Activated CD4-positive, alpha-beta T cell treated with anti-CD3 and anti-CD28 coated beads for 4 hours (primary cell): Measurements from ENCODE around the gene SLC22A23.

Source experiments
- DNase-seq, 2 donors: peaks; one replicate each; pipeline ENCODE4 v3.0.0-alpha.2; 2020

The SLC22A23 gene

GRCh38 chr6:3314621-3315467 lies 142.0 kb downstream of the SLC22A23 start:
- DNase-seq: no peak

DNA sequence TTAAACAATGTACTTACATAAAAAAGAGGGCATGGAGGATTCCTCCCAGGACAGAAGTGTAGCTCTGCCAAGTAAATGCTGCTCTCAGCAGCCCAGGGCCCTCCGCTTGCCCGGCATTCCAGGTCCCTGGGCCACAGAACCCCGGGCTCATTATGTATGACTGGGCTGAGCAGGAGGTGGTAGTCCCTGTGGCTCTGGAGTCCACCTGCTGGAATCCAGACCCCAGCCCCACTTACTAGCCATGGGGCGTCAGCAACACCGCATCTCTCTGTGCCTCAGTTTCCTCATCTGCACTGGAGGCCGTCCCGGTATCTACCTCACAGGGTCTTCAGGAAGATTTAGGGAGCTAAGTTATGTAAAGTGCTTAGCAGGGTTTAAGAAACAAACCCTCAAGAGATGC lies 142.7 kb downstream of the SLC22A23 start:
- no peak for DNase-seq

DNA sequence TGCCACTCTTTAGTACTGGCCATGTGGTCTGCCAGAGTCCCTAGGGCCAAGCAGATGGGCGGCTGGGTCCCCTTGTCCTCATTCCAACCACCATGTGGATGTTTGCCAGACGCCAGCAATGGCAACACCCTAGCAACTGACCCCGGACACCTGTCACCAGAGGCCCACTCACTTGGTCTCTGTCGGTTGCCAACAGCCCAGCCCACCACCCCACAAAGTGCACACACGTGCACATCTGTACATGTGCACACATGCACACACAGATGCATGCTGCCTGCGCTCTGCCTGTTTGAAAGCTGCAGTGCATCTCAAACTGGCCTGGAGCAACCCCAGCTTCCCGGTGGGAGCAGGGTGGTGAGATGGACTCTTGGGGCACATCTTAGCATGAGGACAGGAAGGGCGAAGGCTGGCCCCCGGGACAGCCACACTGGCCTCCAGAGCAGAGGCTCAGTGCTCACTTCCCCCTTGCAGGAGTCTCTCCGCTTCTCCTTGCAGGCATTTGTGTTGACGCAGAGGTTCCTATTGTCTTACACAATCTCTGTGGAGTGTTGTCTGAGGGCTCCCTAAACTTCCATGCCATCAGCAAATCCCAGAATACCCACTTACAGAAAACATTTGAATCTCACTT lies 144.1 kb downstream of the SLC22A23 start:
- DNase-seq: no peak

DNA sequence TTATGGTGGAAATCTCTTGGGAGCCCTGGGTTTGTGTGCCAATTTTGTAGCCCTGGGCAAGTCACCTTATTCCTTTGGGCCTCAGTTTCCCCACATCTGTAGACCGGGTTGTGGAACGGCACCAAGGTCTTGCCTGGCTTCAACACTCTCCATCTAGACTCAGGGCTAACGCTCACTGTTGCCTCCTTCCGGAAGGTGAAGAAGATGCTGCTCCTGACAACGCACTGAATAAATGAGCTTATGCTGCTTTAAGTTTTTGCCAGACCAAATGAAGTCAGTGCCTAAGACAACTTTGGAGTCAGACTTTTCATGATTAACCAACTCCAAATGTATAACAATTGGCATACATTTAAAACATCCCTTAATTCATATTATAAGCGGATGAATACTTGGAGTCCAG lies 145.0 kb downstream of the SLC22A23 start:
- DNase-seq: no peak

GRCh38 chr6:3310703-3311102 lies 146.1 kb downstream of the SLC22A23 start:
- no peak for DNase-seq

DNA sequence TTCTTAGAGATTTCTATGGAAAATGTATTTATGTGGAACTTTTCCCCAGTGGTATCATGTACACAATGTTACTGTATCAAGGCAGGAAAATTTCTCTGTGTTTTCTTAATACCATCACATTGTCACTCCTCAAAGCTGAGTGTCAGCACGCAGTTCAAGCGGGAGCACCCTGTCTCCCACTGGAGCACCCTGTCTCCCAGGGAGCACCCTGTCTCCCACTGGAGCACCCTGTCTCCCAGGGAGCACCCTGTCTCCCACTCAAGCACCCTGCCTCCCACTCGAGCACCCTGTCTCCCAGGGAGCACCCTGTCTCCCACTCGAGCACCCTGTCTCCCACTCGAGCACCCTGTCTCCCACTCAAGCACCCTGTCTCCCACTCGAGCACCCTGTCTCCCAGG lies 146.8 kb downstream of the SLC22A23 start:
- DNase-seq: no peak

DNA sequence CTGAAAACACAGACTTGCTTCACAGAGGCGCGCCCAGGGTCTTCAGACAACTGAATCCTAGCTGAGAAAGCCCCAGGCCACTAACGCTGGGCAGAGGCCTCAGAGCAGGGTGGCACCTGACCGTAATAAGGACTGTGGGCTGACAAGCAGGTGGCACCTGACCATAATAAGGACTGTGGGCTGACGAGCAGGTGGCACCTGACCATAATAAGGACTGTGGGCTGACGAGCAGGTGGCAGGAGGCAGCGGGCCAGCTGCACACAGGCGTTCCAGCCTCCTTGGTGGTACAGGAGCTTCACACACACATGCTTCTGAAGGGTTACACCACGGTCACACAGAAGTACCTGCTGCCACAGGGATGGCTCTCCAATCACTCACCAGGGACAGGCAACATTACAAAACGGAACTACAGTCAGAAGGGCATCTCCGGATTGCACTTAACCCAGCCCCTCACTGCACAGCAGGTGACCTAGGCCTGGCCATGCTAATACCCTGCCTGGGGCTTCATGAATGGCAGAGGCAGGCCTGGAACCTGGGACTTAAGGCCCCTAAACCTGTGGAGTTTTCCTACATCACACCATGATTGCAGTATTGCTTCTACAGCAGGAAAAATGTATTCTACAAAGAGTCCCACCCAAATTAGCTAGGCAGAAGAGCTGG lies 147.3 kb downstream of the SLC22A23 start:
- no peak for DNase-seq

- DNase-seq: no peak
Observed at GRCh38 chr6:3308106-3308505, 148.7 kb downstream of the SLC22A23 start.

- DNase-seq: no peak
Observed at GRCh38 chr6:3307436-3307835, 149.4 kb downstream of the SLC22A23 start.

DNA sequence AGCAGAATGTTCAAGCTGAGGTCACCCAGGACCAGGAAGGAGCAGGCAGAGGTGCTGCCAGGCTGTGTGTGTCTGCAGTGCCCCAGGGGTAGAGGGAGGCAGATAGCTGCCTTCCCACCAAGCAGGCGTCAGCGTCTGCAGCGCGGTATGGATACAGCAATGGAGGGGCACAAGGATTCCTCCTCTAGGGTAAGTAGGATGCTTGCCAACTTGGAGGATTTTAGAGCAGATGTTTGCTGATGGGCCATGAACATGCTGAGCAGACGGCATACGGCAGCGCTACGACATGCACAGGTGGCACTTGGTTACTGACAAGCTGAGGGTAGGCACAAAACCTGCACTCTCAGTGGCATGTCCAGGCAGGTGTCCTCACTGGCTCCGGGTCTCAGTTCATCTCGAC lies 150.0 kb downstream of the SLC22A23 start:
- DNase-seq: no peak

DNA sequence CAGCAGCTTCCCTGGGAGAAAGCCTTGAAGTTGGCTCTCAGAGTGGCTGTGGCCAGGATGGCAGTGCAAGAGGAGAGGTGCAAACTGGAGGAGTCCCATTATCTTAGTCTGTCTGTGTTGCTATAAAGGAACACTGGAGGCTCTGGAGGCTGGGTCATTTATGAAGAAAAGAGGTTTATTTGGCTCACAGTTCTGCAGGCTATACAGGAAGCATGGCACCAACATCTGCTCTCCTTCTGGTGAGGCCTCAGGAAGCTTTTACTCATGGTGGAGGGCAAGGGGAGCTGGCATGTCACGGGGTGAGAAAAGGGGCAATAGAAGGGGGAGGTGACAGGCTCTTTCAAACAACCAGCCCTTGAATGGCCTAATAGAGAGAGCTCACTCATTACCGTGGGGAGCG lies 151.0 kb downstream of the SLC22A23 start:
- no peak for DNase-seq

DNA sequence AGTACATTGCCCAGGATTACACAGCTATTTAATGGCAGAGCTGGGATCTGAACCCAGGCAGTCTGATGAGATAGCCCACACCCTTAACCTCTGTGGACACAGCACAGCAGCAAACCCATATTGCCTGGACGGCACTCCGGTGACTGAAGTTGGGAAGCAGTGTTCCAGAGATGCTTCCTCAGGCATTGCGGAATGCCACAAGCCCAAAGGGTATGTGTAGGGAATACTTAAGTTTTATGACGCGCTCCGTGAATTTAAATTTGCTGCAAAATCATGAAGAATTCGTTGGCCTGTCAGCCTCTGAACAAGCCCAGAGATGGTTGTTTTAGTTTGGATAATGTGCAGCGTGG lies 151.7 kb downstream of the SLC22A23 start:
- no peak for DNase-seq

DNA sequence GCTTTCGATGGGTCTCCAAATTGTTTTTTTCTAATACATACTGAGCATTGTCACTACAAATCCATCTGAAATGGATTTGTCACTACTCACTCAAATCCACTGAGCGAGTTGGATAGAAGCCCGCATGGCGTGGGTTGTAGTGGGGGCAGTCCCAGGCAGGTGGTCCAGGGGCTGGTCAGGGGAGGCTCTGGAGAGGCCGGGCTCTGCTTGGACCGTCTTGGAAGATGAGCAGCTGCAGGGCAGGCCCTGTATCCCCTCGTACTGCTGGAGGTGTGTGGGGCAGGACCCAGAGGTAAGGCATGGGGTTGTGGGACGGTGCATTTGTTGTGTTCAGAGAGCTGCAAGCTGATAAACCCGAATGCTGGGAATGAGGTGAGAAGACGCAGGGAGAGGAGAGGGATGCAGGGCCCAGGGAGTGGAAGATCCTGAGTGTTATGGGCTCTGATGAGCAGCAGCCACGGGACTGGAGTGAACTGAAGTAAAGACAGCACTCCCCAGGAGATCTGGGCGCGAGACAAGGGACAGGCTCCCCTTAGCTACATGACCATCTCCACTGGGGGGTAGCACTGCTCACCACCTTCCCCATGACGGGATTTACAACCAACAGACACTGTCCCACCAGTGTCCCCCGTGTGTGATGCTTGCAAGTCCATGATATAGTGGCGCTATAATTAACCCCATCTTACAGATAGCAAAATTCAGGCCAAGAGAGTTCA lies 152.2 kb downstream of the SLC22A23 start:
- DNase-seq: no peak

GRCh38 chr6:3303795-3304411 lies 152.9 kb downstream of the SLC22A23 start:
- DNase-seq: no peak

- no peak for DNase-seq
Observed at GRCh38 chr6:3301506-3301905, 155.3 kb downstream of the SLC22A23 start.

DNA sequence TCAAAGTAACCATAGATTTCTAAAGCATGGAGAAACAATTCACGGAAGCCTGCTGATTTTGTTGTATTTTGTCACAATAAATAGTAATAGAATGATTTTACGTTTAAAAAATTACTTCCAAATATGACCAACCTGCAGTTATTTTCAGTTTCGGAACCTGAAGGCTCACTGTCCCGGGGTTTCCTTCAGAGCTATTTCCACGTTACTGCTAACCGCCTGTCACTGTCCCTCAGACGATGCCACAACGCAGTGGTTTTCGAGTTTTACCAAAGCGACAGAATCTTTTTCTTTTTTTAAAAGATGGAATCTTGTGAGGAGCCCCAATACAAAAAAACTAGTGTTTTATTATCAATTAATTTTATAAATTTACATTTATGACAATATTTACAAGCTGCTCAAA lies 157.6 kb downstream of the SLC22A23 start:
- DNase-seq: no peak

- DNase-seq: no peak
Observed at GRCh38 chr6:3297909-3298308, 158.9 kb downstream of the SLC22A23 start.

- no peak for DNase-seq
Observed at GRCh38 chr6:3297006-3297405, 159.8 kb downstream of the SLC22A23 start.

DNA sequence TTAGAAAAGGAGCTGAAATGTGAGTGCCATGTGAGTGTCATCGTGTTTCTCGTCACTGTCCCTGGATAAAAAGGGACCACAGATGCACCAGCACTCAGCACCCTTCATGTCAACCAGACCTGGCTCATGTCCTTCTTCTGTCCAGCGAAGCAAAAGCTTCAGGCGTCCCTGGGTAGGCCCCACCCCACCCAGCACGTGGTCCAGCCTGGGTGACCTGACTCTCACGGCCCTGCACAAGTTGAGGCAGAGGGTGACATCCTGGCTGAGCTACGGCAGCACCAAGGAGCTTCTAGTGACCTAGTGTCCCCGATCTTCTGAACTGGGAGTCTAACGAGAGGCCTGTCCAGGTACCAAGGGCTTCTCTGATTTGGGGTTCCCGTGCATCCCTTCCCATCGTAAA lies 160.3 kb downstream of the SLC22A23 start:
- no peak for DNase-seq

DNA sequence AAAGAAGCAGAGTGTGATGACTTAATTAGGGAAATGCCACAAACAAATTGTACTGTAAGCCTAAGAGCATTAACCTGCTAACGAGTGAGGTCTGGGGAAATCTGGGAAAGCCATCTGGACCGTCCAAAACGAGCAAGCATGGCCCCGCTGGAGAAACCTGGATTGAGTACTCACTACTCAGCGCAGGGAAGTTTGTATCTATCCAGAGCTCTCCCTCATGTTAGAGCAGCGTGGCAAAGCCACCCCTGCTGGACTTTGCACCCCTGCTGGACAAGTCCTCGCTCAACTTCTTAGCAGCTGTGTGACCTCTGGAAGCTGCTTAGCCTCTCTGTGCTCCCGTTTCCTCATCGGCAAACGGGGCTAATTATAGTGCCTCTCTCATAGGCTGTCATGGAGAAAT lies 160.8 kb downstream of the SLC22A23 start:
- no peak for DNase-seq

DNA sequence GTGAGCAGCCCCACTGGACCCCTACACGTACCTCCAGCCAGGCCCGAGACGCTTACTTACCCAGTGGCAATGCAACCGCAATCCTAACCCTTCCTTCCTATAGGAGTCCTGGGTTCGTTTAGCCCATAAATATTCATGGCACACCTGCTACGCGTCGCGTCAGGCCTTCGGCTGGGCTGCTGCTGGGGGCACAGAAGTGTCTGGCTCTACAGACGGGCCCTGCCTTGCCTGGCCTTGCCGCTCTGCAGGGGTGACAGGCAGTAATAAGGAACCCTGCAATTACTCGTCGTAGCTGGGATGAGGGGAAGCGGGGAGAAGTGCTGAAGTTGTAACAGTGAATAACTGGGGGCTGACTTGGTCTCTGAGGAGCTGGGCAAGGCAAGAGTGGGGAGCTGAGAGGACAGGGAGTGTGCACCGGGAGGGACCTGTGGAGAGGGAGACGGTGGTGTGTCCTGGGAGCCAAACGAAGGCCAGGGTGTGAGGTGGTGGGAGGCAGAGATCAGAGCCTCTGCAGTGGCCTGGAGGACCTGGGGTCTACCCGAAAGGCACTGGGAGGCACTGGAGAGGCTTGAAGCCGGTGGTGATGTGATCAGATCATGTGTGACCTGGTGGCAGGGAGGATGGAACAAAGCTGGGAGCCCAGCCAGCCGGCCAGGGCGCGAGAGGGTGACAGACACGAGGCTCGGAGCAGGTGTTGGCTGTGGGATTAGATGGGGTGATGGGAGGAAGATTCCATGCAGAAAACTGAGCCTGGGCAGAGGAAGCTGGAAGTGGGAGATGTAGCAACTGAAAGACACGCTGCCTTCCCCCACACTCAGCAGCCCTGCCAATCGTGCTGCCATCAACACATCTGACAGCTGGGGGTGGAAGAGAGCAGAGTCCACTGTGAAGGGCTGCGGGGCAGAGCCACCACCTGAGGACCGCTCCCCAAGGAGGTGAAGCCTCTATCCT lies 161.7 kb downstream of the SLC22A23 start:
- DNase-seq: no peak

- DNase-seq: no peak
Observed at GRCh38 chr6:3294396-3294795, 162.5 kb downstream of the SLC22A23 start.
